GM13976 (cell line): ENCODE data around the gene RABL3.
"Not testable (repeated sequence)": the region's sequence is repeated elsewhere in the genome, so short reads cannot be mapped to it uniquely, and the experiment has no call there.

Source experiments
- DNase-seq: peaks from one replicate; pipeline ENCODE4 v3.0.0; 2012; ENCODE audit warnings: low spot score
- in situ Hi-C: fragments of 300-500 bp; cut with MboI; formaldehyde crosslinking; loops from one replicate; pipeline ENCODE4 v1.12.0; 2022; ENCODE audit warnings: low sequenced_read_pairs, mixed read lengths, inconsistent platforms; ENCODE audit not compliant: unreplicated experiment
- TF ChIP-seq, protein P1 (sequence below): IDR thresholded peaks from 2 replicates; pipeline ENCODE4 v1.5.1; 2012; ENCODE audit warnings: borderline replicate concordance, mild to moderate bottlenecking; ENCODE audit not compliant: insufficient read depth; ENCODE audit errors: extremely low read depth, missing control alignments, control extremely low read depth

RABL3 gene

DNA sequence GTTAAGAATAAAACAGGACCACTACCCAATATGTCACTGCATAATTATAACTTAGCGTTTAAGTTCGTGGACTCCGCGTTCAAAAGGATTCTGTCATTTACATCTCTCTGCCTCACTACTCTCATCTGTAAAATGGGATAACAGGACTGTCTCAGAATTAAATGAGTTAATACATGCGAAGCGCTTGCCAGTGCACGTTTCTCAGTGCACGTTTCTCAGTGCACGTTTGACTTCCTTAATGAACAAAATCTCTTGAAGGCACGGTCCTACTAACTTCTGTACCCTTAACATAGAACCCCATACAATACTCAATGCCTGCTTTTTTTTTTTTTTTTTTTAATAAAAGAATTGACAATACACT lies 499 bp downstream of the RABL3 start:
- TF ChIP-seq, protein P1, sequence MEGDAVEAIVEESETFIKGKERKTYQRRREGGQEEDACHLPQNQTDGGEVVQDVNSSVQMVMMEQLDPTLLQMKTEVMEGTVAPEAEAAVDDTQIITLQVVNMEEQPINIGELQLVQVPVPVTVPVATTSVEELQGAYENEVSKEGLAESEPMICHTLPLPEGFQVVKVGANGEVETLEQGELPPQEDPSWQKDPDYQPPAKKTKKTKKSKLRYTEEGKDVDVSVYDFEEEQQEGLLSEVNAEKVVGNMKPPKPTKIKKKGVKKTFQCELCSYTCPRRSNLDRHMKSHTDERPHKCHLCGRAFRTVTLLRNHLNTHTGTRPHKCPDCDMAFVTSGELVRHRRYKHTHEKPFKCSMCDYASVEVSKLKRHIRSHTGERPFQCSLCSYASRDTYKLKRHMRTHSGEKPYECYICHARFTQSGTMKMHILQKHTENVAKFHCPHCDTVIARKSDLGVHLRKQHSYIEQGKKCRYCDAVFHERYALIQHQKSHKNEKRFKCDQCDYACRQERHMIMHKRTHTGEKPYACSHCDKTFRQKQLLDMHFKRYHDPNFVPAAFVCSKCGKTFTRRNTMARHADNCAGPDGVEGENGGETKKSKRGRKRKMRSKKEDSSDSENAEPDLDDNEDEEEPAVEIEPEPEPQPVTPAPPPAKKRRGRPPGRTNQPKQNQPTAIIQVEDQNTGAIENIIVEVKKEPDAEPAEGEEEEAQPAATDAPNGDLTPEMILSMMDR = no peak
- no peak for DNase-seq
- in situ Hi-C loops = no loop called here

DNA sequence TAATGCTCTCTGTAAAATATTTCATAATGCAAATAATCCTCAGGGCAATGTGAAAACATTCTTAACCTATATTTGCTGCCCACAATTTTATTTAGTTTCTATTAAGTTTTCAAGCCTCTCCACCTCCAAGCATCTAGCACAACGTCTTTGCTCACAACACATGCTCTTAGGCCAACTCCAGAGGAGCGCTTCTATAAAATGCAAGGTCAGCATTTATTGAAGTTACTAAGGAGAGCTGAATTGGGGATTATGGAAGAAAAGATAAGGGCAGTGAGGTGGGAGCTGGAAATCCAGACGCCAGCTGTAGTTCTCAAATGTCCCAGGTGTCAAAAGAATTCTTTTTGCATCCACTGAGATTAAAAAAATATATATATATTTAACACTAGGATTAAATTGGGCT lies 996 bp downstream of the RABL3 start:
- in situ Hi-C loops = no loop called here
- TF ChIP-seq, protein P1 = no peak

DNA sequence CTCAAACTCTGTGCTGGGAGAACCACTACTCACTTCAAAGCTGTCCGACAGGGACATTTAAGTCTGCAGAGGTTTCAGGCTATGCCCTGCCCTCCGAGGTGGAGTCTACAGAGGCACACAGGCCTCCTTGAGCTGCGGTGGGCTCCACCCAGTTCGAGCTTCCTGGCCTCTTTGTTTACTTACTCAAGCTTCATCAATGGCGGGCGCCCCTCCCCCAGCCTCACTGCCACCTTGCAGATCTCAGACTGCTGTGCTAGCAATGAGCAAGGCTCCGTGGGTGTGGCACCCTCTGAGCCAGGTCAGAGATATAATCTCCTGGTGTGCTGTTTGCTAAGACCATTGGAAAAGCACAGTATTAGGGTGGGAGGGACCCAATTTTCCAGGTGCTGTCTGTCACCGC lies 4.3 kb downstream of the RABL3 start:
- DNase-seq, in situ Hi-C loops: not testable (repeated sequence)

More for the DNA sequence above, 996 bp downstream of the RABL3 start:
- no peak for DNase-seq

DNA sequence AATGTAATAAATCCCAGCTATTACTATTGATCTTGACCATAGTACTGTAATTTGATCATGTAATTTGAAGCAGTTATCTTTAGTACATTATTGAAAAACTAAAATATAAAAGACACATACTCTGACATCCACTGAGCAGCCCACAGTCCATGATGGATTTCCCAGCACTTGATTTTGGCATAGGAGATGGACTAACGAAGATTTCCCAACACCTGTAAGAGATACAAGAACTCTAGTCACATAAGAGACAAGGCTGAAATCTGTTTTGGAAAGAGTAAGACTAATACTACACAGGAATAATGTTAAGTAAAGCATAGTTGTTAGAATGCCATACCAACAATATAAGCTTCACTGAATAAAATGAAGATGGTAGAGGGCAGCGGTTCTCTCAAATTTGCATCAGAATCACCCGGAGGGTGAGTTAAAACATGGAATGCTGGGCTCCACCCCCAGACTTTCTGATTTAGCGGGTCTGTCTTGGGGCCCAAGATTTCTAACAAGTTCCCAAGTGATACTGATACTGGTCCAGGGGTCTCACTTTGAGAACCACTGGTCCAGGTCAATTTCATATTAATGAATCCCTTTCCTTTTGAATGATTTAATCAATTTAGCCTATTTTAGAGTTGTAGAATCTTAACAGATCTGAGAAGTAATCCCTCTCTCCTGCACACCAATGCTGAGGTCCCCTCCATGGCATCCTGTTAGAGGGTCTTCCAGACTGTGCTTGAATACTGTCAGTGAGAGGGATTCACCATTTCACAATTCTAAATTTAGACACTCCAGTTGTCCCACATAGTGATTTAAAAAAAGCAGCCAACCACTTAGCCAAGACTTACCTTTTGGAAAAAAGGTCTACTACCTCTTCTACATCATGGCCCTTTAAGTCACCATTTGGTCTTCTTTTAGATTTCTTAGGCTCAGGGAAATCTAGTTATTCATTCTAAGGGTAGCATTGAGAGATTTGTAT lies 11.5 kb downstream of the RABL3 start:
- TF ChIP-seq, protein P1 = no peak
- in situ Hi-C loops = no loop called here
- no peak for DNase-seq

DNA sequence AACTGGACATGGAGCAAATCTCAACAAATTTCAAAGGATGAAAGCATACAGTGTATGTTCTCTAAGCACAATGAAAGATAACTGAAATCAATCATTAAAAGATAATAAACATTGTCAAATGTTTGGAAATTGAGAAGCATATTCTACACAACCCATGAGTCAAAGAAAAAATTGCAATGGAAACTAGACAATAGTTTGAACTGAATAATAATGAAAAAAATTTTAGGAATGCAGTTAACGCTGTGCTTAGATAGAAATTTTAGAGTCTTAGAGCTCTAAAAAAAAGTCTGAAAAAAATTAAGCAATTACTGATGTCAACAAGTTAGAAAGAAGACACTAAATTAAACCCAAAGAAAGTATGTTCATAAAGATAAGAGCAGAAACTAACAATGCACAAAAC lies 15.5 kb downstream of the RABL3 start:
- in situ Hi-C loops = no loop called here
- TF ChIP-seq, protein P1 = no peak
- no peak for DNase-seq

DNA sequence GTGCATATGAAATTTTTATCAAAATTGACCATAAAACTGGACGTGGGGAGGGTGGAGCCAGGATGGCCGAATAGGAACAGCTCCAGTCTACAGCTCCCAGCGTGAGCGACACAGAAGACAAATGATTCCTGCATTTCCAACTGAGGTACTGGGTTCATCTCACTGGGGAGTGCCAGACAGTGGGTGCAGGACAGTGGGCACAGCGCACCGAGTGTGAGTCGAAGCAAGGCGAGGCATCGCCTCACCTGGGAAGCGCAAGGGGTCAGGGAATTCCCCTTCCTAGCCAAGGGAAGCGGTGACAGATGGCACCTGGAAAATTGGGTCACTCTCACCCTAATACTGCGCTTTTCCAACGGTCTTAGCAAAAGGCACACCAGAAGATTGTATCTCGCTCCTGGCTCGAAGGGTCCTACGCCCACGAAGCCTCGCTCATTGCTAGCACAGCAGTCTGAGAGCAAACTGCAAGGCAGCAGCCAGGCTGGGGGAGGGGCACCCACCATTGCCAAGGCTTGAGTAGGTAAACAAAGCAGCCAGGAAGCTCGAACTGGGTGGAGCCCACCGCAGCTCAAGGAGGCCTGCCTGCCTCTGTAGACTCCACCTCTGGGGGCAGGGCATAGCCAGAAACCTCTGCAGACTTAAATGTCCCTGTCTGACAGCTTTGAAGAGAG lies 23.0 kb downstream of the RABL3 start:
- in situ Hi-C loops, DNase-seq: not testable (repeated sequence)

DNA sequence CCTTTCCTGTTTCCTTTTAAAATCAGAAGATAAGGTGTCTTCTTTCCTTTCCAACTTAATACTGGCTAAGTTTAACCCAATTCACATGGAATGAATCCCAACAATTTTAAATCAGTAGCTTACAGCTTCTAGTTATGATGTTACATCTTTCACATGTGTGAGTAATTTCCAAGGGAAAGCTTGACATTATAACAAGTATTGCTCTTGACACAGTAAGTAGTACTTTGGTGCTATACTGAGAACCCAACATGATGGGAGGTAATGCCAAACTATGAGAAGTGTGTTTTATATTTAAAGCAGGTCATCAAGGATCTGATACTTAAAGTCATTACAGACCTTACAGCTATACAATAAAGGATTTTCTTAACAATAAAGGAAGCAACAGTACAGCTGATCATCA lies 29.1 kb downstream of the RABL3 start:
- DNase-seq = no peak
- TF ChIP-seq, protein P1 = no peak

More for the DNA sequence above, 29.1 kb downstream of the RABL3 start:
- in situ Hi-C loops = no loop called here
